OCI-LY1 (cell line): Measurements from ENCODE around the gene GXYLT1.

Source experiments
- H2AFZ ChIP-seq: fragments of 200-600 bp; sonication (generic), shearing (Covaris generic); 2 replicates; pipeline ENCODE4 v1.6.0; 2014; ENCODE audit warnings: antibody characterized with exemption, mild to moderate bottlenecking, low read length
- H3F3A ChIP-seq: fragments of 200-600 bp; sonication (generic), shearing (Covaris generic); 2 replicates; pipeline ENCODE4 v1.6.0; 2014; ENCODE audit warnings: mild to moderate bottlenecking, antibody characterized with exemption, low read length, moderate library complexity; ENCODE audit not compliant: insufficient read depth
- H3K27ac ChIP-seq: fragments of 200-600 bp; sonication (generic); 2 replicates; pipeline ENCODE4 v1.5.1; 2014; ENCODE audit warnings: low read length, mixed run types, mild to moderate bottlenecking, low read depth; ENCODE audit not compliant: poor library complexity, severe bottlenecking
- H3K27me3 ChIP-seq: fragments of 200-600 bp; sonication (generic); 2 replicates; pipeline ENCODE4 v1.6.0; 2014; ENCODE audit warnings: antibody characterized with exemption, mild to moderate bottlenecking, low read length, moderate library complexity; ENCODE audit not compliant: insufficient read depth
- H3K36me3 ChIP-seq: fragments of 200-600 bp; sonication (generic); 2 replicates; pipeline ENCODE4 v1.6.1; 2014; ENCODE audit warnings: mild to moderate bottlenecking, antibody characterized with exemption, low read length, moderate library complexity, mixed read lengths; ENCODE audit not compliant: insufficient read depth
- H3K4me1 ChIP-seq: fragments of 200-600 bp; sonication (generic); 2 replicates; pipeline ENCODE4 v1.5.1; 2014; ENCODE audit warnings: mild to moderate bottlenecking, low read length, moderate library complexity; ENCODE audit not compliant: insufficient read depth, severe bottlenecking
- H3K4me2 ChIP-seq: fragments of 200-600 bp; sonication (generic), shearing (Covaris generic); 2 replicates; pipeline ENCODE4 v1.6.1; 2014; ENCODE audit warnings: low read length
- H3K4me3 ChIP-seq: fragments of 200-600 bp; sonication (generic); 2 replicates; pipeline ENCODE4 v1.5.1; 2014; ENCODE audit warnings: low read length, low read depth, mild to moderate bottlenecking, mixed read lengths; ENCODE audit not compliant: poor library complexity, severe bottlenecking
- H3K79me2 ChIP-seq: fragments of 200-600 bp; shearing (Covaris generic); 2 replicates; pipeline ENCODE4 v1.6.1; 2016; ENCODE audit warnings: mixed run types, low read length, mixed read lengths; ENCODE audit not compliant: insufficient read depth
- H3K9ac ChIP-seq: fragments of 200-600 bp; sonication (generic), shearing (Covaris generic); 2 replicates; pipeline ENCODE4 v1.6.1; 2014; ENCODE audit warnings: mild to moderate bottlenecking, low read length, mixed read lengths
- H3K9me2 ChIP-seq: fragments of 200-600 bp; sonication (generic), shearing (Covaris generic); 2 replicates; pipeline ENCODE4 v1.6.1; 2014; ENCODE audit warnings: low read depth, mild to moderate bottlenecking, low read length, mixed read lengths
- H3K9me3 ChIP-seq: fragments of 200-600 bp; shearing (Covaris generic); 2 replicates; pipeline ENCODE4 v1.6.1; 2014; ENCODE audit warnings: low read length, mixed read lengths
- H4K20me1 ChIP-seq: fragments of 200-600 bp; sonication (generic), shearing (Covaris generic); 2 replicates; pipeline ENCODE4 v1.6.0; 2016; ENCODE audit warnings: mild to moderate bottlenecking, low read length; ENCODE audit not compliant: insufficient read depth
- CTCF ChIP-seq: fragments of 200-600 bp; sonication (generic), shearing (Covaris generic); IDR thresholded peaks from 2 replicates; pipeline ENCODE4 v1.5.1; 2017; ENCODE audit warnings: mild to moderate bottlenecking, antibody characterized with exemption, low read length, moderate library complexity, mixed read lengths
- EZH2 ChIP-seq: fragments of 200-600 bp; sonication (generic), shearing (Covaris generic); IDR thresholded peaks from 2 replicates; pipeline ENCODE4 v1.8.0; 2017; ENCODE audit warnings: borderline replicate concordance, mixed run types, mild to moderate bottlenecking, antibody characterized with exemption, low read length, moderate library complexity, mixed read lengths

The GXYLT1 gene

GRCh38 chr12:42162965-42163364 lies 18.3 kb upstream of the GXYLT1 start:
- no peak overlapping the region for H3K9ac ChIP-seq
- no peak overlapping the region for H3K27ac ChIP-seq
- no peak overlapping the region for H3K4me3 ChIP-seq
- H3F3A ChIP-seq: no peaks in the 10 kb centered on the region
- H3K36me3 ChIP-seq: peaks cover 27% of the 10 kb centered on the region
- no peak for TF ChIP-seq CTCF
- no peak for TF ChIP-seq EZH2
- no peak overlapping the region for H3K4me2 ChIP-seq
- no peaks in the 10 kb centered on the region for H4K20me1 ChIP-seq
- H3K9me3 ChIP-seq: no peaks in the 10 kb centered on the region
- no peaks in the 10 kb centered on the region for H3K9me2 ChIP-seq
- H3K79me2 ChIP-seq: no peaks in the 10 kb centered on the region
- H3K27me3 ChIP-seq: no peaks in the 10 kb centered on the region
- no peak overlapping the region for H2AFZ ChIP-seq
- H3K4me1 ChIP-seq: peaks cover 7% of the 10 kb centered on the region

GRCh38 chr12:42162193-42162592 lies 17.5 kb upstream of the GXYLT1 start:
- Histone ChIP-seq H3K9ac (no peak overlapping the region), H3K4me3 (no peak overlapping the region), H3K4me1 (peaks cover 7% of the 10 kb centered on the region), H3K27me3 (no peaks in the 10 kb centered on the region), H3K27ac (no peak overlapping the region), H2AFZ (no peak overlapping the region), H4K20me1 (no peaks in the 10 kb centered on the region), H3K9me3 (no peaks in the 10 kb centered on the region), H3F3A (no peaks in the 10 kb centered on the region), H3K9me2 (no peaks in the 10 kb centered on the region), H3K36me3 (peaks cover 30% of the 10 kb centered on the region), H3K79me2 (no peaks in the 10 kb centered on the region), H3K4me2 (no peak overlapping the region)
- no peak for TF ChIP-seq EZH2
- TF ChIP-seq CTCF: no peak

- no peaks in the 10 kb centered on the region for H4K20me1 ChIP-seq
- H3K9ac ChIP-seq: no peak overlapping the region
- no peaks in the 10 kb centered on the region for H3F3A ChIP-seq
- TF ChIP-seq EZH2 (no peak), CTCF (no peak)
- peaks cover 32% of the 10 kb centered on the region for H3K36me3 ChIP-seq
- no peaks in the 10 kb centered on the region for H3K9me3 ChIP-seq
- H3K79me2 ChIP-seq: no peaks in the 10 kb centered on the region
- peaks cover 7% of the 10 kb centered on the region for H3K4me1 ChIP-seq
- H3K9me2 ChIP-seq: no peaks in the 10 kb centered on the region
- no peaks in the 10 kb centered on the region for H3K27me3 ChIP-seq
- no peak overlapping the region for H2AFZ ChIP-seq
- H3K27ac ChIP-seq: no peak overlapping the region
- H3K4me3 ChIP-seq: no peak overlapping the region
- H3K4me2 ChIP-seq: no peak overlapping the region
These were observed 16.9 kb upstream of the GXYLT1 start for GRCh38 chr12:42161529-42161928.
